Measurements from ENCODE around the gene ARHGAP26.

- TF ChIP-seq POLR2AphosphoS5 (IDR thresholded peaks at IDR 0.05) (no peak), CTCF (IDR thresholded peaks at IDR 0.05 in 8 of 11, conservative IDR thresholded peaks at IDR 0.05 in 3 of 11) (no peak), POLR2A (IDR thresholded peaks at IDR 0.05) (no peak)
These were observed 35.2 kb downstream of the ARHGAP26 start for GRCh38 chr5:142805339-142805738.
